Lung (tissue), 12 donors: ENCODE data around the gene MRPS25. TPM values are rescaled to one million over a fixed set of nuclear protein-coding genes. Genes with fewer than 3 reads are reported as not detected.

ENCODE experiments used
- ATAC-seq: fragments of 200-7000 bp; cut with Tn5 transposase; one replicate; pipeline ENCODE4 v1.9.1; 2020; ENCODE audit warnings: moderate number of reproducible peaks; ENCODE audit not compliant: insufficient read depth, low FRiP score
- DNase-seq, 3 donors: peaks; one replicate each; pipeline ENCODE4 v3.0.0-alpha.2; 2013 to 2017
- H3K27ac ChIP-seq, 2 donors: one replicate each; pipeline ENCODE4 v1.5.1; 2013; ENCODE audit warnings: mild to moderate bottlenecking in 2 of 2, moderate library complexity in 2 of 2, control low read depth in 1 of 2, inconsistent platforms in 1 of 2, low read depth in 1 of 2, low read length in 1 of 2
- H3K27me3 ChIP-seq, 3 donors: one replicate each; pipeline ENCODE4 v1.5.1; 2013; ENCODE audit warnings: low read length in 2 of 3; ENCODE audit not compliant: control insufficient read depth in 3 of 3, insufficient read depth in 3 of 3
- H3K36me3 ChIP-seq, 4 donors: one replicate each; pipeline ENCODE4 v1.5.1; 2013; ENCODE audit warnings: low read length in 4 of 4, mild to moderate bottlenecking in 1 of 4, moderate library complexity in 1 of 4; ENCODE audit not compliant: control insufficient read depth in 4 of 4, insufficient read depth in 4 of 4
- H3K4me1 ChIP-seq, 5 donors: one replicate each; pipeline ENCODE4 v1.5.1; 2013; ENCODE audit warnings: low read length in 5 of 5, mild to moderate bottlenecking in 2 of 5, moderate library complexity in 1 of 5; ENCODE audit not compliant: control insufficient read depth in 5 of 5, insufficient read depth in 5 of 5
- H3K4me3 ChIP-seq: one replicate; pipeline ENCODE4 v1.5.1; 2013; ENCODE audit warnings: mild to moderate bottlenecking, control low read depth, moderate library complexity
- H3K9ac ChIP-seq, 2 donors: one replicate each; pipeline ENCODE4 v1.5.1; 2013; ENCODE audit warnings: low read length in 2 of 2, control low read depth in 1 of 2; ENCODE audit not compliant: insufficient read depth in 1 of 2
- H3K9me3 ChIP-seq, 4 donors: one replicate each; pipeline ENCODE4 v1.5.1; 2013; ENCODE audit warnings: low read length in 3 of 4, mild to moderate bottlenecking in 1 of 4, moderate library complexity in 1 of 4; ENCODE audit not compliant: control insufficient read depth in 4 of 4, insufficient read depth in 3 of 4
- CTCF ChIP-seq: IDR thresholded peaks from 2 replicates; pipeline ENCODE4 v1.5.1; 2012; ENCODE audit warnings: mild to moderate bottlenecking; ENCODE audit errors: control extremely low read depth, extremely low read depth
- WGBS, 2 donors: extraction: QIAGEN DNeasy Blood & Tissue Kit; methylation state at CpG; one replicate each; pipeline ENCODE4 v1.1.7; 2013; 5-methylcytosine and 5-hydroxymethylcytosine counted together
- polyA plus RNA-seq, 2 donors: library from polyadenylated mRNA; stranded (reverse); fragments of 200-250 nt; gene quantifications; one replicate each; pipeline ENCODE4 v1.2.1, GENCODE V29; 2013
- total RNA-seq, 2 donors: library from RNA; depleted of rRNA in 1 of 2; stranded (reverse); fragments of >200 nt in 1 of 2; gene quantifications; one replicate each; pipeline ENCODE4 v1.2.1, GENCODE V29; 2014 to 2021
- donor health status: control.
- donor health status: control.
- donor health status: Bipolar disorder and iron deficiency.
- donor health status: healthy.
- donor health status: DM: yes; HTN: yes; CAD: no.

The MRPS25 gene
- total and polyA plus RNA-seq, 4 donors = 19.9 to 71.5 (median 57.5) TPM

GRCh38 chr3:15107075-15107947 lies 42.2 kb upstream of the MRPS25 start:
- ATAC-seq = no peak
- WGBS, 2 donors = 64 to 72% methylated on average over 16 of the region's 16 CpGs
- no peak for TF ChIP-seq CTCF
- no peaks in the 10 kb centered on the region for H3K36me3 ChIP-seq
- no peaks in the 10 kb centered on the region for H3K9me3 ChIP-seq
- no peak overlapping the region for H3K4me3 ChIP-seq
- H3K27ac ChIP-seq = no peak overlapping the region
- peaks cover 0 to 4% (median 0%) of the 10 kb centered on the region in 5 donors for H3K4me1 ChIP-seq
- H3K27me3 ChIP-seq = no peaks in the 10 kb centered on the region
- no peak for DNase-seq
- no peak overlapping the region for H3K9ac ChIP-seq

GRCh38 chr3:15102836-15103235 lies 37.7 kb upstream of the MRPS25 start:
- no peaks in the 10 kb centered on the region for H3K27me3 ChIP-seq
- 68 to 77% methylated on average over 3 of the region's 3 CpGs for WGBS, 2 donors
- peaks cover 1 to 8% (median 4%) of the 10 kb centered on the region in 5 donors for H3K4me1 ChIP-seq
- H3K36me3 ChIP-seq = peaks cover 0 to 5% (median 0%) of the 10 kb centered on the region in 4 donors
- no peak for TF ChIP-seq CTCF
- H3K27ac ChIP-seq = peak overlapping the region in 1 of 2 donors; percentile 91
- DNase-seq = peak in 2 of 3 donors; percentile 38 to 42
- H3K9ac ChIP-seq = no peak overlapping the region
- ATAC-seq = no peak
- H3K4me3 ChIP-seq = no peak overlapping the region
- no peaks in the 10 kb centered on the region for H3K9me3 ChIP-seq

- H3K9ac ChIP-seq = no peak overlapping the region
- no peak for ATAC-seq
- peak overlapping the region in 1 of 2 donors; percentile 91 for H3K27ac ChIP-seq
- H3K9me3 ChIP-seq = no peaks in the 10 kb centered on the region
- no peak overlapping the region for H3K4me3 ChIP-seq
- TF ChIP-seq CTCF = no peak
- WGBS, 2 donors = 14 to 15% methylated on average over 4 of the region's 4 CpGs
- peaks cover 0 to 5% (median 0%) of the 10 kb centered on the region in 4 donors for H3K36me3 ChIP-seq
- peaks cover 1 to 13% (median 7%) of the 10 kb centered on the region in 5 donors for H3K4me1 ChIP-seq
- DNase-seq = no peak
- no peaks in the 10 kb centered on the region for H3K27me3 ChIP-seq
Measured at GRCh38 chr3:15102256-15102655, 37.1 kb upstream of the MRPS25 start.
